Stimulated activated CD4-positive, alpha-beta T cell treated with anti-CD3 and anti-CD28 coated beads, Interleukin-1b, Interleukin-23, amount 100 ng/mL, for 48 hours (primary cell): Measurements from ENCODE around the gene CRTC3.
"Not testable (repeated sequence)": the region's sequence is repeated elsewhere in the genome, so short reads cannot be mapped to it uniquely, and the experiment has no call there.

ENCODE experiments used
- DNase-seq: peaks from one replicate; pipeline ENCODE4 v3.0.0-alpha.2; 2020

CRTC3 gene

DNA sequence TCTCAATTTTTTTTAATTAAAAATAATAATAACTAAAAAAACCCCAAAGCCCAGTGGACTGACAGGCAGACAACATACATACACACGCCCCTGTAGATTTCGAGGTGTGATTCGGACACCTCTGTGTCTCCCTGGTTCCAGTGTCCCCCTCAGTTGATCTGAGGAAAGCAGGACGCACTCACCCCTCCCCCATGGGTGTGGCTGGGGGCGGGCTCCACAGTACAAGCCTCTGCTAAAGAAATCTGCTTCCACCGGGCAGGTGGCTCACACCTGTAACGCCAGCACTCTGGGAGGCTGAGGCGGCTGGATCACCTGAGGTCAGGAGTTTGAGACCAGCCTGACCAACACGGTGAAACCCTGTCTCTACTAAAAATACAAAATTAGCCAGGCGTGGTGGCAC, 153.6 kb downstream of the CRTC3 start:
- no peak for DNase-seq

- no peak for DNase-seq
These were observed 154.2 kb downstream of the CRTC3 start for GRCh38 chr15:90683876-90684275.

- DNase-seq = no peak
These were observed 154.6 kb downstream of the CRTC3 start for GRCh38 chr15:90684281-90684680.

- DNase-seq = no peak
These were observed 156.1 kb downstream of the CRTC3 start for GRCh38 chr15:90685591-90686434.

- DNase-seq = peak; percentile 40
These were observed 156.9 kb downstream of the CRTC3 start for GRCh38 chr15:90686435-90687218.

GRCh38 chr15:90689326-90689961, 159.7 kb downstream of the CRTC3 start:
- DNase-seq = not testable (repeated sequence)

GRCh38 chr15:90690585-90690984, 160.9 kb downstream of the CRTC3 start:
- DNase-seq = no peak

- DNase-seq = no peak
These were observed 161.6 kb downstream of the CRTC3 start for GRCh38 chr15:90691369-90691768.

- no peak for DNase-seq
These were observed 162.5 kb downstream of the CRTC3 start for GRCh38 chr15:90691982-90692773.
